HepG2 (cell line): ENCODE measurements around the gene LBX2. TPM values are rescaled to one million over a fixed set of nuclear protein-coding genes. Genes with fewer than 3 reads are reported as not detected.

Experiments used
- ATAC-seq: fragments of 200-7000 bp; cut with Tn5 transposase; 3 replicates; pipeline ENCODE4 v1.9.1; 2020; ENCODE audit warnings: mild to moderate bottlenecking, moderate library complexity
- BruUV-seq: library from RNA; stranded (reverse); fragments of 400-500 nt; replicated peaks from 2 replicates; lab custom pipeline; 2021; lab: Mats Ljungman, UMichigan
- CTCF ChIA-PET: fragments of 300-600 bp; formaldehyde crosslinking; extraction: SDS; loops from one replicate; lab custom pipeline; 2021; ENCODE audit warnings: low total read pairs, inconsistent platforms, low intra/inter-chr PET ratio; lab: Yijun Ruan, JAX
- POLR2A ChIA-PET: fragments of 350-600 bp; sonication (Branson Sonifier 250); formaldehyde crosslinking; loops from one replicate; lab custom pipeline; 2020; ENCODE audit warnings: antibody characterized with exemption, inconsistent platforms; lab: Yijun Ruan, JAX
- DNase-seq: peaks from one replicate; pipeline ENCODE4 v3.0.0-alpha.2; 2015; ENCODE audit warnings: low spot score
- FAIRE-seq: peaks from 3 replicates; lab custom pipeline; 2011; peaks lifted over from hg19 to GRCh38; lab: Jason Lieb, UNC
- H2AFZ ChIP-seq: one replicate; pipeline ENCODE4 v1.6.1; 2011; ENCODE audit warnings: low read length, inconsistent platforms
- H3K27ac ChIP-seq: fragments of 300-600 bp; 3 replicates; pipeline ENCODE4 v1.8.0; 2011; ENCODE audit warnings: mixed run types, mild to moderate bottlenecking, mixed read lengths, low read length, inconsistent platforms; ENCODE audit not compliant: insufficient read depth; ENCODE audit errors: extremely low read length
- H3K27me3 ChIP-seq, 2 experiments: fragments of 200-600 bp in 1 of 2; 2 replicates in 1 of 2; 3 replicates in 1 of 2; pipeline versions ENCODE4 v1.6.0 to v1.8.0; 2011; ENCODE audit warnings: low read length in 2 of 2, mild to moderate bottlenecking in 2 of 2, moderate library complexity in 2 of 2, inconsistent platforms in 1 of 2; ENCODE audit not compliant: insufficient read depth in 2 of 2, control insufficient read depth in 1 of 2
- H3K36me3 ChIP-seq, 2 experiments: fragments of 200-600 bp in 1 of 2; replicated peaks in 1 of 2; 2 replicates in 1 of 2; 3 replicates in 1 of 2; pipeline versions ENCODE4 v1.5.1 to v1.8.0; 2011; ENCODE audit warnings: low read length in 2 of 2, inconsistent platforms in 1 of 2; ENCODE audit not compliant: insufficient read depth in 2 of 2, control insufficient read depth in 1 of 2
- H3K4me1 ChIP-seq: 2 replicates; pipeline ENCODE4 v1.5.1; 2012; ENCODE audit warnings: low read length, inconsistent platforms; ENCODE audit not compliant: insufficient read depth
- H3K4me2 ChIP-seq: 2 replicates; pipeline ENCODE4 v1.6.0; 2011; ENCODE audit warnings: low read depth, low read length, inconsistent platforms
- H3K4me3 ChIP-seq, 3 experiments: fragments of 200-600 bp in 1 of 3; sonication (generic), shearing (Covaris generic) in 1 of 3; replicated peaks in 1 of 3; 2 replicates each; pipeline ENCODE4 v1.5.1; 2011 to 2016; ENCODE audit warnings: low read length in 3 of 3, inconsistent platforms in 2 of 3, low read depth in 2 of 3, mild to moderate bottlenecking in 2 of 3, control low read depth in 1 of 3, mixed read lengths in 1 of 3; ENCODE audit not compliant: insufficient read depth in 1 of 3
- H3K79me2 ChIP-seq: one replicate; pipeline ENCODE4 v1.6.1; 2011; ENCODE audit warnings: low read length, inconsistent platforms; ENCODE audit not compliant: insufficient read depth
- H3K9ac ChIP-seq: 2 replicates; pipeline ENCODE4 v1.6.0; 2011; ENCODE audit warnings: mild to moderate bottlenecking, low read depth, low read length, inconsistent platforms; ENCODE audit not compliant: insufficient read depth
- H3K9me3 ChIP-seq: 2 replicates; pipeline ENCODE4 v1.5.1; 2012; ENCODE audit warnings: mild to moderate bottlenecking, low read length
- H4K20me1 ChIP-seq: 2 replicates; pipeline ENCODE4 v1.6.0; 2011; ENCODE audit warnings: inconsistent platforms, mild to moderate bottlenecking, low read length, moderate library complexity; ENCODE audit not compliant: insufficient read depth
- NFIC ChIP-seq: IDR thresholded peaks from 2 replicates; pipeline ENCODE4 v1.6.1; 2012; ENCODE audit warnings: mild to moderate bottlenecking, low read length, inconsistent platforms
- TIGD3 ChIP-seq: sonication (generic); formaldehyde crosslinking; IDR thresholded peaks from 2 replicates; pipeline ENCODE4 v1.5.1; 2020; ENCODE audit warnings: mild to moderate bottlenecking, missing genetic modification reagents, borderline replicate concordance
- ZBTB7B ChIP-seq: sonication (generic); formaldehyde crosslinking; IDR thresholded peaks from 2 replicates; pipeline ENCODE4 v1.4.0; 2020; ENCODE audit warnings: missing genetic modification reagents
- ZNF251 ChIP-seq: sonication (generic); formaldehyde crosslinking; IDR thresholded peaks from 2 replicates; pipeline ENCODE4 v1.9.0; 2021; ENCODE audit warnings: mild to moderate bottlenecking, missing genetic modification reagents
- ZNF263 ChIP-seq: sonication (generic); formaldehyde crosslinking; IDR thresholded peaks from 2 replicates; pipeline ENCODE4 v1.4.0; 2020; ENCODE audit warnings: missing genetic modification reagents
- ZNF33B ChIP-seq: sonication (generic); formaldehyde crosslinking; IDR thresholded peaks from 2 replicates; pipeline ENCODE4 v1.5.1; 2020; ENCODE audit warnings: mild to moderate bottlenecking, missing genetic modification reagents
- ZNF558 ChIP-seq: sonication (generic); formaldehyde crosslinking; IDR thresholded peaks from 2 replicates; pipeline ENCODE4 v1.9.0; 2022; ENCODE audit warnings: mild to moderate bottlenecking, missing genetic modification reagents, borderline replicate concordance
- ZNF782 ChIP-seq: sonication (generic); formaldehyde crosslinking; IDR thresholded peaks from 2 replicates; pipeline ENCODE4 v1.4.0; 2020; ENCODE audit warnings: missing genetic modification reagents, mild to moderate bottlenecking, borderline replicate concordance
- WGBS: methylation state at CpG from one replicate; pipeline ENCODE4 v1.1.6; 2017; ENCODE audit warnings: low lambda C conversion rate; 5-methylcytosine and 5-hydroxymethylcytosine counted together
- in situ Hi-C: cut with HindIII; loops from 2 replicates; pipeline ENCODE4 v1.10.0; 2017; ENCODE audit warnings: low pct_unique_long_range_greater_than_20kb; ENCODE audit not compliant: extremely low pct_ligation_motif_present
- intact Hi-C: fragments of 100-400 bp; cut with micrococcal nuclease; formaldehyde crosslinking; loops from one replicate; pipeline ENCODE4 v1.10.0; 2022; ENCODE audit not compliant: unreplicated experiment
- polyA plus RNA-seq, 8 experiments: library from polyadenylated mRNA; depleted of rRNA in 3 of 8; stranded (reverse) in 7 of 8; unstranded in 1 of 8; fragments of >200 nt; fragmentation: Illumina TruSeq in 4 of 8; extraction: Trizol in 4 of 8; gene quantifications; 2 replicates each; pipeline versions ENCODE4 v1.2.1 to v1.2.3, GENCODE V29; 2011 to 2016; ENCODE audit warnings: low read depth in 4 of 8, missing spikeins in 1 of 8, mixed read lengths in 1 of 8; ENCODE audit not compliant: insufficient read depth in 1 of 8
- total RNA-seq, 5 experiments: library from RNA; depleted of rRNA; stranded (reverse); fragments of >200 nt; fragmentation: Illumina TruSeq; extraction: Trizol; gene quantifications; 2 replicates each; pipeline ENCODE4 v1.2.3, GENCODE V29; 2016; ENCODE audit warnings: low read depth in 1 of 5

The LBX2 gene
- total and polyA plus RNA-seq, 2 of the 13 experiments (the other 11 are each of a cell fraction or from before 2014, with no cell fraction given), result 6.4 to 8.1 TPM

- TF ChIP-seq TIGD3 (CRISPR knock-in tag) (peak; percentile 95), ZNF782 (CRISPR knock-in tag) (no peak; the same call in 1 of the 2 replicates), ZNF33B (peak; percentile 85), ZBTB7B (CRISPR knock-in tag) (peak; percentile 75; the same call in 1 of the 2 replicates)
Observed at GRCh38 chr2:74472086-74472944, 27.1 kb downstream of the LBX2 start, which contains the start of gene MRPL53 (continued).

GRCh38 chr2:74471332-74472065, 27.9 kb downstream of the LBX2 start:
- Histone ChIP-seq H3K79me2 (peaks cover 2% of the 10 kb centered on the region), H4K20me1 (no peaks in the 10 kb centered on the region), H3K36me3 (peaks cover 7 to 16% of the 10 kb centered on the region in 2 experiments), H3K4me3 (peak overlapping the region; percentile 67 to 91 (median 83)), H3K9me3 (no peaks in the 10 kb centered on the region), H3K4me1 (peaks cover 51% of the 10 kb centered on the region), H3K9ac (peak overlapping the region; percentile 86), H3K27ac (peak overlapping the region; percentile 83), H3K4me2 (peak overlapping the region; percentile 95), H2AFZ (no peak overlapping the region), H3K27me3 (no peaks in the 10 kb centered on the region; a peak in 1 of 5 replicates)
- ATAC-seq, result peak; percentile 12
- intact Hi-C loops, result loop anchor here (1.0 to 2.0 kb wide), 2 partner anchors 13 to 58 kb away; partner anchors contain the start of genes AUP1, HTRA2 and WBP1
- no peak for DNase-seq
- WGBS, result 46% methylated on average over 16 of the region's 16 CpGs
- no TSS peak for BruUV-seq
- POLR2A ChIA-PET, result interaction anchor here (0.7 to 20.6 kb wide), 16 partner anchors 10 to 293 kb away, joined by 3 to 795 read pairs (median 6); partner anchors contain the start of genes AUP1, CCDC142, DQX1 and HTRA2
- FAIRE-seq, result no peak
- CTCF ChIA-PET, result no interaction called here
- in situ Hi-C loops, result no loop called here
- TF ChIP-seq ZNF251 (CRISPR knock-in tag), result no peak
- TF ChIP-seq ZNF558 (CRISPR knock-in tag), result 0 out of 2 replicates have a peak, but pooled peaks have one; percentile 16
- TF ChIP-seq NFIC, result 0 out of 2 replicates have a peak, but pooled peaks have one; percentile 28
- TF ChIP-seq ZNF263, result peak; percentile 23; the same call in 1 of the 2 replicates
